Prostate gland (tissue), 2 donors: Measurements from ENCODE around the gene CHPT1.

Experiments used
- CTCF ChIP-seq, 4 experiments: fragments of 200-600 bp in 2 of 4; fragments of 450-650 bp in 2 of 4; sonication (generic) in 2 of 4; IDR thresholded peaks; 1 replicate in 3 of 4; 2 replicates in 1 of 4; pipeline ENCODE4 v1.5.1; 2016 to 2019; ENCODE audit warnings: antibody characterized with exemption in 4 of 4, mild to moderate bottlenecking in 2 of 4, moderate library complexity in 2 of 4
- POLR2A ChIP-seq: fragments of 450-650 bp; IDR thresholded peaks from one replicate; pipeline ENCODE4 v1.6.1; 2016; ENCODE audit warnings: antibody characterized with exemption, mild to moderate bottlenecking
- POLR2AphosphoS5 ChIP-seq: sonication (generic); formaldehyde crosslinking; IDR thresholded peaks from one replicate; pipeline ENCODE4 v1.6.1; 2017; ENCODE audit warnings: antibody characterized with exemption

DNA sequence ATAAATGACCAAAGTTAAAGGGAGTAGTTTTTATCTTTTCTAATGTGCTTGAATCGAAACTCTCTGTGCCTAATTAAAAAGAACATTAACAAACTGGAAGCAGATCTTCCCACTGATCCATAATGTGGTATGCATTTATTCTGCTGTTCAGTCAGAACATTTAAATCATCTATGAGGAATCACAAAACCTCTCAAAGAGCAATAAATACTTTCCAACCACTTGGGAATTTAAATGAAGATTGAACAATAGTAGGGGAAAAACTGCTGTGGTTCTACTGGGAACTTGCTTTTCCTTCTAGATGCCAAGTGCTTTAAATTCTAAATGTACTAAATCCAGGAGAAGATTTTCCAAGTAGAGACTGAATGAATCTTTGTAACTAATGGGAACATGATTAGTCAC is 12.3 kb upstream of the CHPT1 start:
- TF ChIP-seq POLR2A (no peak), CTCF (IDR thresholded peaks at IDR 0.05) (no peak), POLR2AphosphoS5 (no peak)
